ENCODE results near the gene SLC1A4. TPM values are rescaled to one million over a fixed set of nuclear protein-coding genes. Genes with fewer than 3 reads are reported as not detected.

The SLC1A4 gene
- total and polyA plus RNA-seq, 10 of the 15 experiments (the other 5 are each of a cell fraction or from before 2014, with no cell fraction given): 10.8 to 43.2 (median 27.7) TPM

DNA sequence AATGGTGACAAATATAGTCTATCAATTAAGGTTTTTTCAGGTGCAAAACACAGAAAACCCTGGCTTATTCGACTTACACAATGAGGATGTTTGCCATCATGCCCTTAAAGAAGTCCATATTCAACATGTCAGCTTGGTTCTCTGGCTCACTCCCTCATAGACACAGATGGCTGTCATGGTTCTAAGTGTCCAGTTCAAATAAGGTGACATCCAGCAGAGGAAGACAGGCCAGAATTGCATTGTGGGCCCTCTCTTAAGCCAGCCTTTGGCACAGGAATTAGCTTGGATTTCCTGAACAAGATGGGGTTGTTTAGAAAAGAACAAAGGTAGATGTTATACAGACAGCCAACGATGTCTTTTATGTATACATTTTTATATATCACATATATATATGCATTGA, 18.7 kb upstream of the SLC1A4 start (continued):
- no peak for TF ChIP-seq POLR2A (IDR thresholded peaks at IDR 0.05; ENCODE audit: low read depth, low read length)

DNA sequence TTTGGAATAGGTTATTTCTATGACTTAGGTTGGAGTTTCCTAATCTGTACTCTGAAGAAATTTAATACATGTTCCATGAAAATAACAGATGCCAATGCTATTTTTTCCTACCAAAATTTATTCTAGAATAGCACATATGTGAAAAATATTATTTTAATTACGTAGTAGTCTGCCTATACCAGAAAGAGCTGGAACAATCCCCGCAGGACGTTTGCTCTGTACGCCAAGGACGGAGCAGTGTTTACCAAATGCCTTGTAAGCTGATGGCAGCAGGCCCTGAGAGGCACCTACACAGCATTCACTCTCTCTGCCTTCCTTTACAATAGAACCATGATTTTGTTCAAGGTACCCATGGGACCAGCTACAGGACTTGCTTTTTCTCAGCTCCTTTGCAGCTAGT, 16.8 kb upstream of the SLC1A4 start:
- FAIRE-seq: no peak
- H3K27ac ChIP-seq (ENCODE audit: control insufficient read depth, insufficient read depth): no peak overlapping the region

DNA sequence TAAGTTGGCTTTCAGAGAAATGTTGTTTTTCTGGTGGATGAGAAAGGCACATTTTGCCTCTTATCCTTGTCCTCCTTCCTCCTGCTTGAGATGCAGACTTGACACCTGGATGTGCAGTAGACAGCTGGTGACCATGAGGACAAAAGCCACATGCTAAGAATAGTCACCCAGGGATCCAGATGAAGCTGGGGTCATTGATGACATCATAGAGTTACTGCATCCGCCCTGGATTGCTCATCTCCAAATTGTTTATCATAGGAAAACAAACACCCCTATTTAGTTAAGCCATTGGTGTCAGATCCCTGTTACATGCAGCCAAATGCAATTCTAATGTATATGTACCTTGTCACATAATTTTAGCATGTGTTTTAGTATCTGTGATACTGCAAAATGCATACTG, 16.3 kb upstream of the SLC1A4 start:
- FAIRE-seq: no peak
- H3K36me3 ChIP-seq (ENCODE audit: control insufficient read depth in 2 of 2, insufficient read depth in 2 of 2, low read length in 1 of 2): no peaks in the 10 kb centered on the region

More for the DNA sequence above, 16.8 kb upstream of the SLC1A4 start:
- WGBS (ENCODE audit: insufficient coverage, insufficient replicate concordance, low lambda C conversion rate, missing lambda C conversion rate): 95% methylated on average over 5 of the region's 5 CpGs
- RAD21 ChIA-PET (ENCODE audit: unreplicated experiment): interaction anchor here (0.7 to 2.3 kb wide), 4 partner anchors 10 to 54 kb away, joined by 3 to 5 read pairs (median 4); no protein-coding TSS in a partner anchor
- no peak overlapping the region for H3K4me2 ChIP-seq (ENCODE audit: control insufficient read depth, insufficient read depth)
- H3K27me3 ChIP-seq (replicated peaks in 1 of 2; ENCODE audit: control insufficient read depth in 2 of 2, insufficient read depth in 2 of 2, low read length in 1 of 2): no peaks in the 10 kb centered on the region
- no peaks in the 10 kb centered on the region for H3K79me2 ChIP-seq (ENCODE audit: control insufficient read depth, insufficient read depth, low read length)
- H3K9ac ChIP-seq (ENCODE audit: control insufficient read depth, insufficient read depth, low read length): no peak overlapping the region
- ATAC-seq: no peak
- BruUV-seq (replicated peaks): no TSS peak
- SMC1A ChIA-PET (ENCODE audit: uncharacterized antibody, unreplicated experiment): interaction anchor here (0.5 to 1.8 kb wide), 7 partner anchors 9 to 60 kb away, joined by 3 to 13 read pairs (median 4); no protein-coding TSS in a partner anchor
- DNase-seq (ENCODE audit: low read depth, low spot score): no peak
- H2AFZ ChIP-seq (ENCODE audit: control insufficient read depth, low read depth, low read length): no peak overlapping the region
- H3K4me3 ChIP-seq: no peak overlapping the region
- intact Hi-C loops (cut with micrococcal nuclease; ENCODE audit: unreplicated experiment): no loop called here
- CTCF ChIA-PET: interaction anchor here (0.7 to 1.6 kb wide), 8 partner anchors 8 to 154 kb away, joined by 3 to 4 read pairs (median 3); no protein-coding TSS in a partner anchor
- H3K9me3 ChIP-seq (replicated peaks; ENCODE audit: control insufficient read depth, insufficient read depth, low read length): no peaks in the 10 kb centered on the region; the same call in 2 of the 3 replicates
- H4K20me1 ChIP-seq (ENCODE audit: control insufficient read depth, insufficient read depth): no peaks in the 10 kb centered on the region
- H3K4me1 ChIP-seq (ENCODE audit: control insufficient read depth, insufficient read depth, low read length): no peaks in the 10 kb centered on the region
- in situ Hi-C loops (cut with MboI): no loop called here
- no peaks in the 10 kb centered on the region for H3K36me3 ChIP-seq (ENCODE audit: control insufficient read depth in 2 of 2, insufficient read depth in 2 of 2, low read length in 1 of 2)
- POLR2A ChIA-PET: interaction anchor here (0.7 to 1.6 kb wide), 2 partner anchors 9 to 61 kb away, joined by 3 to 4 read pairs; no protein-coding TSS in a partner anchor
- no peak for TF ChIP-seq SP1 (IDR thresholded peaks at IDR 0.05; ENCODE audit: low read depth, low read length)
- TF ChIP-seq ZNF207 (IDR thresholded peaks at IDR 0.05; ENCODE audit: borderline replicate concordance): no peak

More for the DNA sequence above, 16.3 kb upstream of the SLC1A4 start:
- intact Hi-C loops (cut with micrococcal nuclease; ENCODE audit: unreplicated experiment): no loop called here
- DNase-seq (ENCODE audit: low read depth, low spot score) (no peak), ATAC-seq (no peak)
- Histone ChIP-seq H3K79me2 (ENCODE audit: control insufficient read depth, insufficient read depth, low read length) (no peaks in the 10 kb centered on the region), H3K4me2 (ENCODE audit: control insufficient read depth, insufficient read depth) (no peak overlapping the region), H3K9ac (ENCODE audit: control insufficient read depth, insufficient read depth, low read length) (no peak overlapping the region), H3K27ac (ENCODE audit: control insufficient read depth, insufficient read depth) (no peak overlapping the region), H2AFZ (ENCODE audit: control insufficient read depth, low read depth, low read length) (no peak overlapping the region), H3K4me3 (no peak overlapping the region), H3K4me1 (ENCODE audit: control insufficient read depth, insufficient read depth, low read length) (no peaks in the 10 kb centered on the region), H3K9me3 (replicated peaks; ENCODE audit: control insufficient read depth, insufficient read depth, low read length) (no peaks in the 10 kb centered on the region; the same call in 2 of the 3 replicates), H4K20me1 (ENCODE audit: control insufficient read depth, insufficient read depth) (no peaks in the 10 kb centered on the region), H3K27me3 (replicated peaks in 1 of 2; ENCODE audit: control insufficient read depth in 2 of 2, insufficient read depth in 2 of 2, low read length in 1 of 2) (no peaks in the 10 kb centered on the region)
- RAD21 ChIA-PET (ENCODE audit: unreplicated experiment): interaction anchor here (1.6 to 2.3 kb wide), 3 partner anchors 9 to 55 kb away, joined by 4 to 5 read pairs (median 5); no protein-coding TSS in a partner anchor
- SMC1A ChIA-PET (ENCODE audit: uncharacterized antibody, unreplicated experiment): interaction anchor here (0.5 to 1.8 kb wide), 10 partner anchors 9 to 60 kb away, joined by 3 to 13 read pairs (median 3); no protein-coding TSS in a partner anchor
- TF ChIP-seq TARDBP (IDR thresholded peaks at IDR 0.05; ENCODE audit: borderline replicate concordance): no peak
- TF ChIP-seq IRF4 (IDR thresholded peaks at IDR 0.05; ENCODE audit: low read depth, low read length): no peak
- TF ChIP-seq, protein P1, sequence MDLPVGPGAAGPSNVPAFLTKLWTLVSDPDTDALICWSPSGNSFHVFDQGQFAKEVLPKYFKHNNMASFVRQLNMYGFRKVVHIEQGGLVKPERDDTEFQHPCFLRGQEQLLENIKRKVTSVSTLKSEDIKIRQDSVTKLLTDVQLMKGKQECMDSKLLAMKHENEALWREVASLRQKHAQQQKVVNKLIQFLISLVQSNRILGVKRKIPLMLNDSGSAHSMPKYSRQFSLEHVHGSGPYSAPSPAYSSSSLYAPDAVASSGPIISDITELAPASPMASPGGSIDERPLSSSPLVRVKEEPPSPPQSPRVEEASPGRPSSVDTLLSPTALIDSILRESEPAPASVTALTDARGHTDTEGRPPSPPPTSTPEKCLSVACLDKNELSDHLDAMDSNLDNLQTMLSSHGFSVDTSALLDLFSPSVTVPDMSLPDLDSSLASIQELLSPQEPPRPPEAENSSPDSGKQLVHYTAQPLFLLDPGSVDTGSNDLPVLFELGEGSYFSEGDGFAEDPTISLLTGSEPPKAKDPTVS (IDR thresholded peaks at IDR 0.05; ENCODE audit: low read depth, low read length): no peak
- TF ChIP-seq ESRRA (IDR thresholded peaks at IDR 0.05; ENCODE audit: low read length): no peak
- TF ChIP-seq, protein P2, sequence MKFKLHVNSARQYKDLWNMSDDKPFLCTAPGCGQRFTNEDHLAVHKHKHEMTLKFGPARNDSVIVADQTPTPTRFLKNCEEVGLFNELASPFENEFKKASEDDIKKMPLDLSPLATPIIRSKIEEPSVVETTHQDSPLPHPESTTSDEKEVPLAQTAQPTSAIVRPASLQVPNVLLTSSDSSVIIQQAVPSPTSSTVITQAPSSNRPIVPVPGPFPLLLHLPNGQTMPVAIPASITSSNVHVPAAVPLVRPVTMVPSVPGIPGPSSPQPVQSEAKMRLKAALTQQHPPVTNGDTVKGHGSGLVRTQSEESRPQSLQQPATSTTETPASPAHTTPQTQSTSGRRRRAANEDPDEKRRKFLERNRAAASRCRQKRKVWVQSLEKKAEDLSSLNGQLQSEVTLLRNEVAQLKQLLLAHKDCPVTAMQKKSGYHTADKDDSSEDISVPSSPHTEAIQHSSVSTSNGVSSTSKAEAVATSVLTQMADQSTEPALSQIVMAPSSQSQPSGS (IDR thresholded peaks at IDR 0.05; ENCODE audit: low read length): no peak
- POLR2A ChIA-PET: interaction anchor here (1.6 kb wide), 1 partner anchor 9 kb away, joined by 4 read pairs; no protein-coding TSS in a partner anchor
- in situ Hi-C loops (cut with MboI): no loop called here
- WGBS (ENCODE audit: insufficient coverage, insufficient replicate concordance, low lambda C conversion rate, missing lambda C conversion rate): 89% methylated on average over 1 of the region's 1 CpG
- BruUV-seq (replicated peaks): no TSS peak
- CTCF ChIA-PET: interaction anchor here (0.6 to 1.6 kb wide), 9 partner anchors 9 to 154 kb away, joined by 3 to 4 read pairs (median 3); no protein-coding TSS in a partner anchor

Measured in GM12878 (cell line).